Upper lobe of left lung (tissue), 6 donors: ENCODE data around the gene SLC35F3. TPM values are rescaled to one million over a fixed set of nuclear protein-coding genes. Genes with fewer than 3 reads are reported as not detected.

Source experiments
- ATAC-seq, 2 donors: fragments of 200-7000 bp; cut with Tn5 transposase; one replicate each; pipeline ENCODE4 v1.9.1; 2022; ENCODE audit warnings: mild to moderate bottlenecking in 2 of 2, moderate library complexity in 2 of 2; ENCODE audit not compliant: low FRiP score in 2 of 2
- DNase-seq, 2 donors: peaks; one replicate each; pipeline ENCODE4 v3.0.0-alpha.2; 2019 to 2020
- H3K27ac ChIP-seq, 4 donors: fragments of 200-600 bp; sonication (generic); one replicate each; pipeline ENCODE4 v1.5.1; 2016 to 2019
- H3K27me3 ChIP-seq, 4 donors: fragments of 200-600 bp; sonication (generic); one replicate each; pipeline ENCODE4 v1.5.1; 2017 to 2019
- H3K36me3 ChIP-seq, 4 donors: fragments of 200-600 bp; sonication (generic); one replicate each; pipeline ENCODE4 v1.5.1; 2016 to 2019
- H3K4me1 ChIP-seq, 4 donors: fragments of 200-600 bp; sonication (generic); one replicate each; pipeline ENCODE4 v1.5.1; 2018 to 2019
- H3K4me3 ChIP-seq, 4 donors: fragments of 200-600 bp; sonication (generic); one replicate each; pipeline ENCODE4 v1.5.1; 2017 to 2019; ENCODE audit warnings: mild to moderate bottlenecking in 2 of 4, moderate library complexity in 1 of 4
- H3K9me3 ChIP-seq, 4 donors: fragments of 200-600 bp; sonication (generic); one replicate each; pipeline ENCODE4 v1.5.1; 2018 to 2019
- EP300 ChIP-seq, 4 donors: sonication (generic); formaldehyde crosslinking; IDR thresholded peaks; one replicate each; pipeline ENCODE4 v1.5.1; 2017; ENCODE audit warnings: antibody characterized with exemption in 4 of 4, control low read depth in 2 of 4
- POLR2A ChIP-seq, 4 donors: fragments of 450-650 bp; IDR thresholded peaks; one replicate each; pipeline ENCODE4 v1.5.1; 2016 to 2017; ENCODE audit warnings: antibody characterized with exemption in 4 of 4, mild to moderate bottlenecking in 2 of 4
- POLR2AphosphoS5 ChIP-seq, 2 donors: sonication (generic); formaldehyde crosslinking; IDR thresholded peaks; one replicate each; pipeline ENCODE4 v1.5.1; 2017; ENCODE audit warnings: antibody characterized with exemption in 2 of 2
- WGBS, 2 donors: methylation state at CpG; one replicate each; pipeline ENCODE4 v1.1.5; 2017 to 2018; 5-methylcytosine and 5-hydroxymethylcytosine counted together
- total RNA-seq, 6 donors: library from RNA; depleted of rRNA in 4 of 6; stranded (reverse); fragments of >200 nt in 4 of 6; gene quantifications; one replicate each; pipeline versions ENCODE4 v1.1.0 to v1.2.1, GENCODE V29; 2016 to 2021
- TF ChIP-seq, protein P1 (sequence below), 6 experiments: fragments of 450-650 bp in 4 of 6; fragments of 200-600 bp in 2 of 6; sonication (generic) in 2 of 6; IDR thresholded peaks; one replicate each; pipeline ENCODE4 v1.5.1; 2016 to 2019; ENCODE audit warnings: antibody characterized with exemption in 6 of 6
- donor health status: DM: no; HTN: no; CAD: no; lungs with moderate emphysema.
- donor health status: DM: no; HTN: yes; CAD: no; lungs with severe emphysema.

The SLC35F3 gene
- total RNA-seq, 6 donors from 2014 or later, result 0.30 to 1.7 (median 0.40) TPM; not detected in 1

DNA sequence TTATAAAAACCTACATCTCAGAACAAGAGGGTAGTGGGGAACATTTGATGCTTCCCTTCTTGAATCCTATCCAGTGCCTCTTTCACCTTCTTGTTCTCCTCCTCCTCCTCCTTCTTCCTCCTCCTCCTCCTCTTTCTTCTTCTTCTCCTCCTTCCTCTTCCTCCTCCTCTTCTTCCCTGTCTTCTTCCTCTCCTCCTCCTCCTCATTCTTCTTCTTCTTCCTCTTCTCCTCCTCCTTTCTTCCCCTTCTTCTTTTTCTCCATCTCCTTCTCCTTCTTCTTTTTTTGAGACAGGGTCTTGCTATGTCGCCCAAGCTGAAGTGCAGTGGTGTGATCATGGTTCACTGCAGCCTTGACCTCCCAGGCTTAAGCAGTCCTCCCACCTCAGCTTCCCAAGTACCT, 31.9 kb downstream of the SLC35F3 start:
- Histone ChIP-seq H3K36me3 (no peaks in the 10 kb centered on the region), H3K4me1 (no peaks in the 10 kb centered on the region), H3K27me3 (no peaks in the 10 kb centered on the region), H3K4me3 (no peak overlapping the region), H3K27ac (no peak overlapping the region), H3K9me3 (no peaks in the 10 kb centered on the region)
- DNase-seq (no peak), ATAC-seq (no peak)
- WGBS, 2 donors, result 90 to 100% methylated on average over 1 of the region's 1 CpG
- TF ChIP-seq EP300 (IDR thresholded peaks at IDR 0.05) (no peak), POLR2AphosphoS5 (IDR thresholded peaks at IDR 0.05) (no peak), POLR2A (IDR thresholded peaks at IDR 0.05) (no peak)
- TF ChIP-seq, protein P1, sequence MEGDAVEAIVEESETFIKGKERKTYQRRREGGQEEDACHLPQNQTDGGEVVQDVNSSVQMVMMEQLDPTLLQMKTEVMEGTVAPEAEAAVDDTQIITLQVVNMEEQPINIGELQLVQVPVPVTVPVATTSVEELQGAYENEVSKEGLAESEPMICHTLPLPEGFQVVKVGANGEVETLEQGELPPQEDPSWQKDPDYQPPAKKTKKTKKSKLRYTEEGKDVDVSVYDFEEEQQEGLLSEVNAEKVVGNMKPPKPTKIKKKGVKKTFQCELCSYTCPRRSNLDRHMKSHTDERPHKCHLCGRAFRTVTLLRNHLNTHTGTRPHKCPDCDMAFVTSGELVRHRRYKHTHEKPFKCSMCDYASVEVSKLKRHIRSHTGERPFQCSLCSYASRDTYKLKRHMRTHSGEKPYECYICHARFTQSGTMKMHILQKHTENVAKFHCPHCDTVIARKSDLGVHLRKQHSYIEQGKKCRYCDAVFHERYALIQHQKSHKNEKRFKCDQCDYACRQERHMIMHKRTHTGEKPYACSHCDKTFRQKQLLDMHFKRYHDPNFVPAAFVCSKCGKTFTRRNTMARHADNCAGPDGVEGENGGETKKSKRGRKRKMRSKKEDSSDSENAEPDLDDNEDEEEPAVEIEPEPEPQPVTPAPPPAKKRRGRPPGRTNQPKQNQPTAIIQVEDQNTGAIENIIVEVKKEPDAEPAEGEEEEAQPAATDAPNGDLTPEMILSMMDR (IDR thresholded peaks at IDR 0.05), result no peak

DNA sequence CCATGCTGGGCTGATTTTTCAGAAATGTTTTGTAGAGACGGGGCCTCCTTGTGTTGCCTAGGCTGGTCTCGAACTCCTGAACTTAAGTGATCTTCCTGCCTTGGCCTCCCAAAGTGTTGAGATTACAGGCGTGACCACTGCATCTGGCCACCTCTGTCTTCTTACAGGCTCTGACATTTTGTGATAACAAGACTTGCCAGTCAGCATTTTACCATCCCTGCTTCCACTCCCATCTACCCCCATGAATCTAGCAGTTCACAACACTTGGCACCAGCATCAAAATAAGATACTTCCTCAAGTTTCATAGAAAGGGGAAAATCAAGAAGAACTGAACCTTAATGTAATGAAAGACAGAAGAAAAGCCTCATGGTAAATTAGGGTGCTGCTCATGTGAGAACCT, 32.4 kb downstream of the SLC35F3 start:
- Histone ChIP-seq H3K27ac (no peak overlapping the region), H3K4me1 (no peaks in the 10 kb centered on the region), H3K9me3 (no peaks in the 10 kb centered on the region), H3K36me3 (no peaks in the 10 kb centered on the region), H3K27me3 (no peaks in the 10 kb centered on the region), H3K4me3 (no peak overlapping the region)
- no peak for ATAC-seq
- no peak for DNase-seq
- no peak for TF ChIP-seq EP300 (IDR thresholded peaks at IDR 0.05)
- TF ChIP-seq POLR2AphosphoS5 (IDR thresholded peaks at IDR 0.05), result no peak
- TF ChIP-seq POLR2A (IDR thresholded peaks at IDR 0.05), result no peak
- TF ChIP-seq, protein P1 (IDR thresholded peaks at IDR 0.05), result no peak
- 83 to 87% methylated on average over 3 of the region's 3 CpGs for WGBS, 2 donors

DNA sequence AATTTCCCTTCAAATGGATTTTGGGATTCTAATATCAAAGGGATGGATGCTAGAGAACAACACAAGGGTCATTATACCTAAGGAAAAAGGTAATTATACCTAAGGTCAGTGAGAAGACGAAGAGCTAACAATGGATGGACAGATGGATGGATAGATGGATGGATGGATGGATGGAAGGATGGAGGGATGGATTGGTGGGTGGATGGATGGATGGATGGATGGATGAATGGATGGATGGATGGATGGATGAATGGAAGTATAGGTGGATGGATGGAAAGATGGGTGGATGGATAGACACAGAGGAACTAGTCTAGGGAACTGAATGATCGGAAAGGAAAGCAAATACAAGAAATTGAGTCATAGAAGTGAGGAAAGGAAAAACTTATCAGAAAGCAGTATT, 34.0 kb downstream of the SLC35F3 start:
- Histone ChIP-seq H3K27me3 (no peaks in the 10 kb centered on the region), H3K9me3 (no peaks in the 10 kb centered on the region), H3K27ac (no peak overlapping the region), H3K4me1 (no peaks in the 10 kb centered on the region), H3K36me3 (no peaks in the 10 kb centered on the region), H3K4me3 (no peak overlapping the region)
- TF ChIP-seq POLR2AphosphoS5 (IDR thresholded peaks at IDR 0.05), result no peak
- TF ChIP-seq EP300 (IDR thresholded peaks at IDR 0.05), result no peak
- no peak for TF ChIP-seq POLR2A (IDR thresholded peaks at IDR 0.05)
- TF ChIP-seq, protein P1 (IDR thresholded peaks at IDR 0.05), result no peak
- no peak for DNase-seq
- 79 to 80% methylated on average over 2 of the region's 2 CpGs for WGBS, 2 donors
- ATAC-seq, result no peak

DNA sequence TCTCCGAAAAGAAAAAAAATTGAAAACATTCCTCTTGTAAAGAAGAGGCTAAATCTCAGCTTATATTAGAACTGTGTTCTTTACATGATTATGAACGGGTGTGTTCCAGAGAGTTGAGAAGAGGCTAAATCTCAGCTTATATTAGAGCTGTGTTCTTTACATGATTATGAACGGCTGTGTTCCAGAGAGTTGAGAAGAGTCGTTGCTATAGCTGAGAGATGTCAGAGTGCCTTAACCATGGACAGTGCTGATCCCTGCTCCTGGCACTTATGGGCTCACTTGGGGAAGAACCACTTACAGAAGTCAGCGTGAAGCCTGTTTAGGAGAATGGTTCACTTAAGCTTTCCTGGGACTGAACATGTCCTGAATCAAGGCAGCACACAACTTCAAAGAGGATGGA, 35.0 kb downstream of the SLC35F3 start:
- Histone ChIP-seq H3K9me3 (no peaks in the 10 kb centered on the region), H3K27me3 (no peaks in the 10 kb centered on the region), H3K27ac (no peak overlapping the region), H3K36me3 (no peaks in the 10 kb centered on the region), H3K4me1 (no peaks in the 10 kb centered on the region), H3K4me3 (no peak overlapping the region)
- DNase-seq (no peak), ATAC-seq (no peak)
- TF ChIP-seq POLR2AphosphoS5 (IDR thresholded peaks at IDR 0.05) (no peak), POLR2A (IDR thresholded peaks at IDR 0.05) (no peak), EP300 (IDR thresholded peaks at IDR 0.05) (no peak)
- TF ChIP-seq, protein P1 (IDR thresholded peaks at IDR 0.05), result no peak
- WGBS, 2 donors, result 69 to 80% methylated on average over 5 of the region's 5 CpGs

DNA sequence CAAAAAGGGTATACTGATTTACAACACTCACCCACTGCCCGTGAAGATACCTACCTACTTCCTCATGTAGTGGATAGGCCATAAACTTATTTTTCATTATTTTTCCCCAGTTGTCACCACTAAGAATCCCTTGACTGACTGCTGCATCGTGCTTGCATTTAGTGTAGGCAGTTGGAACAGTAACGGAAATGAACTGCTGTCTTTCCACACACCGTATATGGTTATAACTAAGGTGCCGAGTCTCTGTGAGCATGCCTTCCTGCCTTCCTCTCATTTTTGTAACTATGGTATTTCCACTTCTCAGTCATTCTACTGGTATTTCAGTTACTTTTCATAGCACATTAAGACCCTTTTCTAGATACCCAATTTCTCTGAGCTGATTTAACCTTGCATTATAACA, 36.4 kb downstream of the SLC35F3 start:
- WGBS, 2 donors, result 80 to 83% methylated on average over 5 of the region's 5 CpGs
- H3K4me3 ChIP-seq, result no peak overlapping the region
- TF ChIP-seq EP300 (IDR thresholded peaks at IDR 0.05) (no peak), POLR2AphosphoS5 (IDR thresholded peaks at IDR 0.05) (no peak), POLR2A (IDR thresholded peaks at IDR 0.05) (no peak)
- TF ChIP-seq, protein P1 (IDR thresholded peaks at IDR 0.05), result no peak

More for the DNA sequence above, 36.4 kb downstream of the SLC35F3 start:
- Histone ChIP-seq H3K27me3 (no peaks in the 10 kb centered on the region), H3K36me3 (no peaks in the 10 kb centered on the region), H3K9me3 (no peaks in the 10 kb centered on the region), H3K27ac (no peak overlapping the region), H3K4me1 (no peaks in the 10 kb centered on the region)
- no peak for DNase-seq
- ATAC-seq, result no peak
